ENCODE results near the gene CLUH. TPM values are rescaled to one million over a fixed set of nuclear protein-coding genes. Genes with fewer than 3 reads are reported as not detected.
"Not testable (repeated sequence)": the region's sequence is repeated elsewhere in the genome, so short reads cannot be mapped to it uniquely, and the experiment has no call there.

Gene CLUH
- polyA plus RNA-seq, 1 of the 3 experiments (the other 2 are of a cell fraction), result 32.2 TPM

- ChIA-PET CTCF (interaction anchor here (1.0 kb wide), 1 partner anchor 23 kb away, joined by 4 read pairs; no protein-coding TSS in a partner anchor), POLR2A (interaction anchor here (0.7 kb wide), 1 partner anchor 42 kb away, joined by 5 read pairs; no protein-coding TSS in a partner anchor)
- not testable (repeated sequence) for H3K27me3 ChIP-seq (ENCODE audit: insufficient read depth); H3K4me3 ChIP-seq (ENCODE audit: low read depth in 2 of 2, low read length in 1 of 2); H3K9ac ChIP-seq; H3K4me1 ChIP-seq (ENCODE audit: control insufficient read depth in 1 of 2, insufficient read depth in 2 of 2, low read depth in 1 of 2, low read length in 1 of 2); H3K27ac ChIP-seq (ENCODE audit: low read depth in 2 of 2, low read length in 1 of 2); DNase-seq; H2AFZ ChIP-seq (ENCODE audit: low read depth); H3K9me2 ChIP-seq; H3K4me2 ChIP-seq; H3F3A ChIP-seq (replicated peaks; ENCODE audit: insufficient read depth); H3K9me3 ChIP-seq
- Histone ChIP-seq H3K79me2 (ENCODE audit: insufficient read depth) (peaks cover 100% of the 10 kb centered on the region), H4K20me1 (ENCODE audit: insufficient read depth) (peaks cover 100% of the 10 kb centered on the region), H3K36me3 (replicated peaks in 1 of 2; ENCODE audit: control insufficient read depth in 1 of 2, insufficient read depth in 2 of 2, low read length in 1 of 2) (peaks cover 0 to 22% of the 10 kb centered on the region in 2 experiments)
- 63% methylated on average over 8 of the region's 8 CpGs for WGBS (ENCODE audit: low lambda C conversion rate)
- TF ChIP-seq, protein P1, sequence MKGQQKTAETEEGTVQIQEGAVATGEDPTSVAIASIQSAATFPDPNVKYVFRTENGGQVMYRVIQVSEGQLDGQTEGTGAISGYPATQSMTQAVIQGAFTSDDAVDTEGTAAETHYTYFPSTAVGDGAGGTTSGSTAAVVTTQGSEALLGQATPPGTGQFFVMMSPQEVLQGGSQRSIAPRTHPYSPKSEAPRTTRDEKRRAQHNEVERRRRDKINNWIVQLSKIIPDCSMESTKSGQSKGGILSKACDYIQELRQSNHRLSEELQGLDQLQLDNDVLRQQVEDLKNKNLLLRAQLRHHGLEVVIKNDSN (IDR thresholded peaks at IDR 0.05; ENCODE audit: borderline replicate concordance, low read depth), result 0 out of 2 replicates have a peak, but pooled peaks have one; percentile 14
These were observed 52.2 kb downstream of the CLUH start for GRCh38 chr17:2659337-2659736.

GRCh38 chr17:2656283-2656682 lies 55.3 kb downstream of the CLUH start:
- H2AFZ ChIP-seq (ENCODE audit: low read depth), result no peak overlapping the region
- peaks cover 8% of the 10 kb centered on the region for H3F3A ChIP-seq (replicated peaks; ENCODE audit: insufficient read depth)
- no peak for DNase-seq
- no peak overlapping the region for H3K27ac ChIP-seq (ENCODE audit: low read depth in 2 of 2, low read length in 1 of 2)
- 0% methylated on average over 1 of the region's 1 CpG for WGBS (ENCODE audit: low lambda C conversion rate)
- no peaks in the 10 kb centered on the region for H3K4me1 ChIP-seq (ENCODE audit: control insufficient read depth in 1 of 2, insufficient read depth in 2 of 2, low read depth in 1 of 2, low read length in 1 of 2)
- H3K9me3 ChIP-seq, result no peaks in the 10 kb centered on the region
- ChIA-PET CTCF (no interaction called here), POLR2A (no interaction called here)
- H3K79me2 ChIP-seq (ENCODE audit: insufficient read depth), result peaks cover 100% of the 10 kb centered on the region
- no peaks in the 10 kb centered on the region for H3K27me3 ChIP-seq (ENCODE audit: insufficient read depth)
- no peak overlapping the region for H3K4me3 ChIP-seq (ENCODE audit: low read depth in 2 of 2, low read length in 1 of 2)
- H4K20me1 ChIP-seq (ENCODE audit: insufficient read depth), result peaks cover 97% of the 10 kb centered on the region
- H3K9me2 ChIP-seq, result no peaks in the 10 kb centered on the region
- H3K9ac ChIP-seq, result no peak overlapping the region
- H3K4me2 ChIP-seq, result no peak overlapping the region
- peaks cover 3 to 34% of the 10 kb centered on the region in 2 experiments for H3K36me3 ChIP-seq (replicated peaks in 1 of 2; ENCODE audit: control insufficient read depth in 1 of 2, insufficient read depth in 2 of 2, low read length in 1 of 2)
- no peak for TF ChIP-seq TAF1 (IDR thresholded peaks at IDR 0.05; ENCODE audit: borderline replicate concordance, low read depth, low read length)
- no peak for TF ChIP-seq NRF1 (IDR thresholded peaks at IDR 0.05; ENCODE audit: low read depth, low read length)
- TF ChIP-seq, protein P2, sequence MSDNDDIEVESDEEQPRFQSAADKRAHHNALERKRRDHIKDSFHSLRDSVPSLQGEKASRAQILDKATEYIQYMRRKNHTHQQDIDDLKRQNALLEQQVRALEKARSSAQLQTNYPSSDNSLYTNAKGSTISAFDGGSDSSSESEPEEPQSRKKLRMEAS (IDR thresholded peaks at IDR 0.05; ENCODE audit: low read depth), result no peak
- no peak for TF ChIP-seq SMC3 (IDR thresholded peaks at IDR 0.05; ENCODE audit: low read depth, low read length)
- TF ChIP-seq GABPA (IDR thresholded peaks at IDR 0.05; ENCODE audit: low read depth), result no peak
- no peak for TF ChIP-seq MXI1 (IDR thresholded peaks at IDR 0.05; ENCODE audit: low read depth, low read length)
- TF ChIP-seq, protein P3, sequence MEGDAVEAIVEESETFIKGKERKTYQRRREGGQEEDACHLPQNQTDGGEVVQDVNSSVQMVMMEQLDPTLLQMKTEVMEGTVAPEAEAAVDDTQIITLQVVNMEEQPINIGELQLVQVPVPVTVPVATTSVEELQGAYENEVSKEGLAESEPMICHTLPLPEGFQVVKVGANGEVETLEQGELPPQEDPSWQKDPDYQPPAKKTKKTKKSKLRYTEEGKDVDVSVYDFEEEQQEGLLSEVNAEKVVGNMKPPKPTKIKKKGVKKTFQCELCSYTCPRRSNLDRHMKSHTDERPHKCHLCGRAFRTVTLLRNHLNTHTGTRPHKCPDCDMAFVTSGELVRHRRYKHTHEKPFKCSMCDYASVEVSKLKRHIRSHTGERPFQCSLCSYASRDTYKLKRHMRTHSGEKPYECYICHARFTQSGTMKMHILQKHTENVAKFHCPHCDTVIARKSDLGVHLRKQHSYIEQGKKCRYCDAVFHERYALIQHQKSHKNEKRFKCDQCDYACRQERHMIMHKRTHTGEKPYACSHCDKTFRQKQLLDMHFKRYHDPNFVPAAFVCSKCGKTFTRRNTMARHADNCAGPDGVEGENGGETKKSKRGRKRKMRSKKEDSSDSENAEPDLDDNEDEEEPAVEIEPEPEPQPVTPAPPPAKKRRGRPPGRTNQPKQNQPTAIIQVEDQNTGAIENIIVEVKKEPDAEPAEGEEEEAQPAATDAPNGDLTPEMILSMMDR (IDR thresholded peaks at IDR 0.05), result no peak
- no peak for TF ChIP-seq MEF2A (IDR thresholded peaks at IDR 0.05; ENCODE audit: borderline replicate concordance, low read depth)
- no peak for TF ChIP-seq FOXJ3 (CRISPR knock-in tag; IDR thresholded peaks at IDR 0.05)

Measured in SK-N-SH (cell line).